OCI-LY1 (cell line): Measurements from ENCODE around the gene TUT1.
A peak's percentile ranks its signal among the peaks of the same experiment; 100 is the strongest.

Experiments used
- H2AFZ ChIP-seq: fragments of 200-600 bp; sonication (generic), shearing (Covaris generic); 2 replicates; pipeline ENCODE4 v1.6.0; 2014; ENCODE audit warnings: antibody characterized with exemption, mild to moderate bottlenecking, low read length
- H3F3A ChIP-seq: fragments of 200-600 bp; sonication (generic), shearing (Covaris generic); 2 replicates; pipeline ENCODE4 v1.6.0; 2014; ENCODE audit warnings: mild to moderate bottlenecking, antibody characterized with exemption, low read length, moderate library complexity; ENCODE audit not compliant: insufficient read depth
- H3K27ac ChIP-seq: fragments of 200-600 bp; sonication (generic); 2 replicates; pipeline ENCODE4 v1.5.1; 2014; ENCODE audit warnings: low read length, mixed run types, mild to moderate bottlenecking, low read depth; ENCODE audit not compliant: poor library complexity, severe bottlenecking
- H3K27me3 ChIP-seq: fragments of 200-600 bp; sonication (generic); 2 replicates; pipeline ENCODE4 v1.6.0; 2014; ENCODE audit warnings: antibody characterized with exemption, mild to moderate bottlenecking, low read length, moderate library complexity; ENCODE audit not compliant: insufficient read depth
- H3K36me3 ChIP-seq: fragments of 200-600 bp; sonication (generic); 2 replicates; pipeline ENCODE4 v1.6.1; 2014; ENCODE audit warnings: mild to moderate bottlenecking, antibody characterized with exemption, low read length, moderate library complexity, mixed read lengths; ENCODE audit not compliant: insufficient read depth
- H3K4me1 ChIP-seq: fragments of 200-600 bp; sonication (generic); 2 replicates; pipeline ENCODE4 v1.5.1; 2014; ENCODE audit warnings: mild to moderate bottlenecking, low read length, moderate library complexity; ENCODE audit not compliant: insufficient read depth, severe bottlenecking
- H3K4me2 ChIP-seq: fragments of 200-600 bp; sonication (generic), shearing (Covaris generic); 2 replicates; pipeline ENCODE4 v1.6.1; 2014; ENCODE audit warnings: low read length
- H3K4me3 ChIP-seq: fragments of 200-600 bp; sonication (generic); 2 replicates; pipeline ENCODE4 v1.5.1; 2014; ENCODE audit warnings: low read length, low read depth, mild to moderate bottlenecking, mixed read lengths; ENCODE audit not compliant: poor library complexity, severe bottlenecking
- H3K79me2 ChIP-seq: fragments of 200-600 bp; shearing (Covaris generic); 2 replicates; pipeline ENCODE4 v1.6.1; 2016; ENCODE audit warnings: mixed run types, low read length, mixed read lengths; ENCODE audit not compliant: insufficient read depth
- H3K9ac ChIP-seq: fragments of 200-600 bp; sonication (generic), shearing (Covaris generic); 2 replicates; pipeline ENCODE4 v1.6.1; 2014; ENCODE audit warnings: mild to moderate bottlenecking, low read length, mixed read lengths
- H3K9me2 ChIP-seq: fragments of 200-600 bp; sonication (generic), shearing (Covaris generic); 2 replicates; pipeline ENCODE4 v1.6.1; 2014; ENCODE audit warnings: low read depth, mild to moderate bottlenecking, low read length, mixed read lengths
- H3K9me3 ChIP-seq: fragments of 200-600 bp; shearing (Covaris generic); 2 replicates; pipeline ENCODE4 v1.6.1; 2014; ENCODE audit warnings: low read length, mixed read lengths
- H4K20me1 ChIP-seq: fragments of 200-600 bp; sonication (generic), shearing (Covaris generic); 2 replicates; pipeline ENCODE4 v1.6.0; 2016; ENCODE audit warnings: mild to moderate bottlenecking, low read length; ENCODE audit not compliant: insufficient read depth
- CTCF ChIP-seq: fragments of 200-600 bp; sonication (generic), shearing (Covaris generic); IDR thresholded peaks from 2 replicates; pipeline ENCODE4 v1.5.1; 2017; ENCODE audit warnings: mild to moderate bottlenecking, antibody characterized with exemption, low read length, moderate library complexity, mixed read lengths
- EZH2 ChIP-seq: fragments of 200-600 bp; sonication (generic), shearing (Covaris generic); IDR thresholded peaks from 2 replicates; pipeline ENCODE4 v1.8.0; 2017; ENCODE audit warnings: borderline replicate concordance, mixed run types, mild to moderate bottlenecking, antibody characterized with exemption, low read length, moderate library complexity, mixed read lengths

TUT1 gene

GRCh38 chr11:62615521-62615920 is 24.2 kb upstream of the TUT1 start:
- Histone ChIP-seq H3K36me3 (peaks cover 24% of the 10 kb centered on the region), H3K27me3 (no peaks in the 10 kb centered on the region), H3K4me3 (no peak overlapping the region), H4K20me1 (no peaks in the 10 kb centered on the region), H3K27ac (no peak overlapping the region), H3K4me1 (peaks cover 16% of the 10 kb centered on the region), H3K9ac (no peak overlapping the region), H2AFZ (no peak overlapping the region), H3F3A (no peaks in the 10 kb centered on the region), H3K79me2 (no peaks in the 10 kb centered on the region; the same call in 1 of the 2 replicates), H3K9me3 (no peaks in the 10 kb centered on the region), H3K4me2 (no peak overlapping the region), H3K9me2 (no peaks in the 10 kb centered on the region)
- TF ChIP-seq CTCF (no peak), EZH2 (no peak)

- Histone ChIP-seq H3K27me3 (no peaks in the 10 kb centered on the region), H2AFZ (no peak overlapping the region), H3K4me1 (peaks cover 25% of the 10 kb centered on the region), H3K79me2 (no peaks in the 10 kb centered on the region), H3K4me3 (no peak overlapping the region), H3K27ac (peak overlapping the region; percentile 53), H3K36me3 (peaks cover 30% of the 10 kb centered on the region), H3K9ac (no peak overlapping the region; the same call in 1 of the 2 replicates), H3F3A (no peaks in the 10 kb centered on the region; the same call in 1 of the 2 replicates), H3K4me2 (no peak overlapping the region), H4K20me1 (no peaks in the 10 kb centered on the region), H3K9me2 (no peaks in the 10 kb centered on the region), H3K9me3 (no peaks in the 10 kb centered on the region)
- TF ChIP-seq EZH2 (no peak), CTCF (no peak)
These were observed 23.0 kb upstream of the TUT1 start for GRCh38 chr11:62614275-62614674.

- no peaks in the 10 kb centered on the region; the same call in 1 of the 2 replicates for H3F3A ChIP-seq
- TF ChIP-seq CTCF (no peak), EZH2 (no peak)
- no peaks in the 10 kb centered on the region for H3K9me3 ChIP-seq
- H3K4me3 ChIP-seq: peak overlapping the region; percentile 78
- no peak overlapping the region for H3K9ac ChIP-seq
- no peaks in the 10 kb centered on the region for H4K20me1 ChIP-seq
- no peak overlapping the region for H3K4me2 ChIP-seq
- H3K27me3 ChIP-seq: no peaks in the 10 kb centered on the region
- peaks cover 25% of the 10 kb centered on the region for H3K4me1 ChIP-seq
- H3K27ac ChIP-seq: peak overlapping the region; percentile 53
- H3K36me3 ChIP-seq: peaks cover 26% of the 10 kb centered on the region
- no peaks in the 10 kb centered on the region for H3K9me2 ChIP-seq
- no peaks in the 10 kb centered on the region for H3K79me2 ChIP-seq
- H2AFZ ChIP-seq: no peak overlapping the region
These were observed 22.0 kb upstream of the TUT1 start for GRCh38 chr11:62613291-62613778.
